HEK293 (cell line): ENCODE measurements around the gene SRRM2.

Source experiments
- CTCF ChIA-PET: fragments of 350-600 bp; formaldehyde crosslinking; extraction: SDS; loops from one replicate; lab custom pipeline; 2021; ENCODE audit warnings: antibody characterized with exemption; lab: Yijun Ruan, JAX
- POLR2A ChIA-PET: fragments of 300-600 bp; formaldehyde crosslinking; extraction: SDS; loops from one replicate; lab custom pipeline; 2020; ENCODE audit warnings: antibody characterized with exemption, inconsistent platforms; lab: Yijun Ruan, JAX
- H3K27ac ChIP-seq: fragments of 200-500 bp; sonication (Bioruptor generic); 2 replicates; pipeline ENCODE4 v1.5.1; 2014; ENCODE audit warnings: low read depth, low read length, control low read depth, inconsistent platforms; ENCODE audit errors: extremely low read depth
- H3K36me3 ChIP-seq, 2 experiments: fragments of 200-500 bp in 1 of 2; sonication (Bioruptor generic) in 1 of 2; 1 replicate in 1 of 2; 2 replicates in 1 of 2; pipeline ENCODE4 v1.5.1; 2014 to 2017; ENCODE audit warnings: inconsistent platforms in 2 of 2, low read length in 2 of 2; ENCODE audit not compliant: control insufficient read depth in 2 of 2, insufficient read depth in 1 of 2
- H3K4me1 ChIP-seq: fragments of 200-500 bp; sonication (Bioruptor generic); 2 replicates; pipeline ENCODE4 v1.5.1; 2014; ENCODE audit warnings: mild to moderate bottlenecking, low read length, inconsistent platforms; ENCODE audit not compliant: control insufficient read depth, insufficient read depth
- H3K4me3 ChIP-seq: 2 replicates; pipeline ENCODE4 v1.5.1; 2011; ENCODE audit warnings: low read depth, mild to moderate bottlenecking, control low read depth, low read length, moderate library complexity
- H3K9me3 ChIP-seq: fragments of 200-500 bp; sonication (Bioruptor generic); 2 replicates; pipeline ENCODE4 v1.5.1; 2014; ENCODE audit warnings: low read depth, low read length, inconsistent platforms; ENCODE audit not compliant: control insufficient read depth, insufficient read depth
- GLIS2 ChIP-seq: fragments of 450-650 bp; formaldehyde crosslinking; IDR thresholded peaks from 2 replicates; pipeline ENCODE4 v1.5.1; 2016; ENCODE audit warnings: missing biosample characterization, missing genetic modification characterization
- HOXC10 ChIP-seq: sonication (generic); formaldehyde crosslinking; IDR thresholded peaks from 2 replicates; pipeline ENCODE4 v1.8.1; 2023; ENCODE audit warnings: mild to moderate bottlenecking, missing genetic modification reagents
- IKZF3 ChIP-seq: fragments of 450-650 bp; IDR thresholded peaks from 2 replicates; pipeline ENCODE4 v1.5.0; 2018; ENCODE audit warnings: missing biosample characterization, mild to moderate bottlenecking, missing genetic modification characterization, moderate library complexity
- PBX3 ChIP-seq: sonication (generic); formaldehyde crosslinking; IDR thresholded peaks from 2 replicates; pipeline ENCODE4 v1.8.1; 2022; ENCODE audit warnings: mild to moderate bottlenecking, moderate library complexity, missing genetic modification reagents
- SETDB1 ChIP-seq: IDR thresholded peaks from one replicate; pipeline ENCODE4 v1.6.1; 2017; ENCODE audit warnings: mild to moderate bottlenecking, low read length, moderate library complexity, mixed read lengths; ENCODE audit not compliant: insufficient read length
- YY1 ChIP-seq: fragments of 450-650 bp; formaldehyde crosslinking; IDR thresholded peaks from 2 replicates; pipeline ENCODE4 v1.5.1; 2018; ENCODE audit warnings: missing biosample characterization, missing genetic modification characterization
- ZFP41 ChIP-seq: fragments of 450-650 bp; formaldehyde crosslinking; IDR thresholded peaks from 2 replicates; pipeline ENCODE4 v1.5.1; 2016; ENCODE audit warnings: missing biosample characterization, missing genetic modification characterization, borderline replicate concordance
- ZFP69B ChIP-seq: fragments of 450-650 bp; formaldehyde crosslinking; IDR thresholded peaks from 2 replicates; pipeline ENCODE4 v1.5.1; 2016; ENCODE audit warnings: missing biosample characterization, missing genetic modification characterization
- ZNF138 ChIP-seq: fragments of 450-650 bp; formaldehyde crosslinking; IDR thresholded peaks from 2 replicates; pipeline ENCODE4 v1.5.1; 2016; ENCODE audit warnings: missing biosample characterization, missing genetic modification characterization, borderline replicate concordance
- ZNF157 ChIP-seq: fragments of 450-650 bp; formaldehyde crosslinking; IDR thresholded peaks from 2 replicates; pipeline ENCODE4 v1.5.1; 2016; ENCODE audit warnings: missing biosample characterization, missing genetic modification characterization
- ZNF174 ChIP-seq: fragments of 450-650 bp; formaldehyde crosslinking; IDR thresholded peaks from 2 replicates; pipeline ENCODE4 v1.5.0; 2017; ENCODE audit warnings: missing biosample characterization, mild to moderate bottlenecking, missing genetic modification characterization
- ZNF2 ChIP-seq: fragments of 450-650 bp; formaldehyde crosslinking; IDR thresholded peaks from 2 replicates; pipeline ENCODE4 v1.5.1; 2016; ENCODE audit warnings: missing biosample characterization, missing genetic modification characterization
- ZNF223 ChIP-seq: fragments of 450-650 bp; formaldehyde crosslinking; IDR thresholded peaks from 2 replicates; pipeline ENCODE4 v1.5.1; 2016; ENCODE audit warnings: missing biosample characterization, missing genetic modification characterization
- ZNF426 ChIP-seq: fragments of 450-650 bp; formaldehyde crosslinking; IDR thresholded peaks from 2 replicates; pipeline ENCODE4 v1.5.1; 2017; ENCODE audit warnings: missing biosample characterization, missing genetic modification characterization, mild to moderate bottlenecking, inconsistent platforms, moderate library complexity
- ZNF433 ChIP-seq: fragments of 450-650 bp; formaldehyde crosslinking; IDR thresholded peaks from 2 replicates; pipeline ENCODE4 v1.5.1; 2016; ENCODE audit warnings: missing biosample characterization, missing genetic modification characterization, low read depth
- ZNF513 ChIP-seq: fragments of 450-650 bp; IDR thresholded peaks from 2 replicates; pipeline ENCODE4 v1.5.1; 2018; ENCODE audit warnings: missing biosample characterization, missing genetic modification characterization
- ZNF610 ChIP-seq: fragments of 450-650 bp; formaldehyde crosslinking; IDR thresholded peaks from 2 replicates; pipeline ENCODE4 v1.5.1; 2016; ENCODE audit warnings: missing biosample characterization, missing genetic modification characterization, borderline replicate concordance
- ZNF658 ChIP-seq: fragments of 450-650 bp; formaldehyde crosslinking; IDR thresholded peaks from 2 replicates; pipeline ENCODE4; 2016; ENCODE audit warnings: missing biosample characterization, missing genetic modification characterization
- ZNF704 ChIP-seq: fragments of 450-650 bp; formaldehyde crosslinking; IDR thresholded peaks from 2 replicates; pipeline ENCODE4 v1.5.1; 2016; ENCODE audit warnings: missing biosample characterization, missing genetic modification characterization
- ZNF747 ChIP-seq: fragments of 450-650 bp; formaldehyde crosslinking; IDR thresholded peaks from 2 replicates; pipeline ENCODE4 v1.5.1; 2016; ENCODE audit warnings: missing biosample characterization, missing genetic modification characterization
- TF ChIP-seq, protein P1 (sequence below): fragments of 450-650 bp; formaldehyde crosslinking; IDR thresholded peaks from 2 replicates; pipeline ENCODE4 v1.5.1; 2017; ENCODE audit warnings: missing biosample characterization, missing genetic modification characterization
- TF ChIP-seq, protein P2 (sequence below): fragments of 450-650 bp; formaldehyde crosslinking; conservative IDR thresholded peaks from 2 replicates; pipeline ENCODE4 v1.5.1; 2016; ENCODE audit warnings: low read depth, missing biosample characterization, missing genetic modification characterization

Gene SRRM2

GRCh38 chr16:2702871-2703745 lies 49.3 kb upstream of the SRRM2 start:
- ChIA-PET CTCF (interaction anchor here (1.3 kb wide), 1 partner anchor 12 kb away, joined by 3 read pairs; no protein-coding TSS in a partner anchor), POLR2A (interaction anchor here (0.6 kb wide), 1 partner anchor 69 kb away, joined by 4 read pairs; no protein-coding TSS in a partner anchor)
- TF ChIP-seq GLIS2 (tag by site-specific recombination) (no peak), ZNF658 (tag by site-specific recombination) (no peak), SETDB1 (no peak), ZNF157 (tag by site-specific recombination) (no peak)
- TF ChIP-seq, protein P1, sequence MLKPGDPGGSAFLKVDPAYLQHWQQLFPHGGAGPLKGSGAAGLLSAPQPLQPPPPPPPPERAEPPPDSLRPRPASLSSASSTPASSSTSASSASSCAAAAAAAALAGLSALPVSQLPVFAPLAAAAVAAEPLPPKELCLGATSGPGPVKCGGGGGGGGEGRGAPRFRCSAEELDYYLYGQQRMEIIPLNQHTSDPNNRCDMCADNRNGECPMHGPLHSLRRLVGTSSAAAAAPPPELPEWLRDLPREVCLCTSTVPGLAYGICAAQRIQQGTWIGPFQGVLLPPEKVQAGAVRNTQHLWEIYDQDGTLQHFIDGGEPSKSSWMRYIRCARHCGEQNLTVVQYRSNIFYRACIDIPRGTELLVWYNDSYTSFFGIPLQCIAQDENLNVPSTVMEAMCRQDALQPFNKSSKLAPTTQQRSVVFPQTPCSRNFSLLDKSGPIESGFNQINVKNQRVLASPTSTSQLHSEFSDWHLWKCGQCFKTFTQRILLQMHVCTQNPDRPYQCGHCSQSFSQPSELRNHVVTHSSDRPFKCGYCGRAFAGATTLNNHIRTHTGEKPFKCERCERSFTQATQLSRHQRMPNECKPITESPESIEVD (tag by site-specific recombination): no peak
- TF ChIP-seq, protein P2, sequence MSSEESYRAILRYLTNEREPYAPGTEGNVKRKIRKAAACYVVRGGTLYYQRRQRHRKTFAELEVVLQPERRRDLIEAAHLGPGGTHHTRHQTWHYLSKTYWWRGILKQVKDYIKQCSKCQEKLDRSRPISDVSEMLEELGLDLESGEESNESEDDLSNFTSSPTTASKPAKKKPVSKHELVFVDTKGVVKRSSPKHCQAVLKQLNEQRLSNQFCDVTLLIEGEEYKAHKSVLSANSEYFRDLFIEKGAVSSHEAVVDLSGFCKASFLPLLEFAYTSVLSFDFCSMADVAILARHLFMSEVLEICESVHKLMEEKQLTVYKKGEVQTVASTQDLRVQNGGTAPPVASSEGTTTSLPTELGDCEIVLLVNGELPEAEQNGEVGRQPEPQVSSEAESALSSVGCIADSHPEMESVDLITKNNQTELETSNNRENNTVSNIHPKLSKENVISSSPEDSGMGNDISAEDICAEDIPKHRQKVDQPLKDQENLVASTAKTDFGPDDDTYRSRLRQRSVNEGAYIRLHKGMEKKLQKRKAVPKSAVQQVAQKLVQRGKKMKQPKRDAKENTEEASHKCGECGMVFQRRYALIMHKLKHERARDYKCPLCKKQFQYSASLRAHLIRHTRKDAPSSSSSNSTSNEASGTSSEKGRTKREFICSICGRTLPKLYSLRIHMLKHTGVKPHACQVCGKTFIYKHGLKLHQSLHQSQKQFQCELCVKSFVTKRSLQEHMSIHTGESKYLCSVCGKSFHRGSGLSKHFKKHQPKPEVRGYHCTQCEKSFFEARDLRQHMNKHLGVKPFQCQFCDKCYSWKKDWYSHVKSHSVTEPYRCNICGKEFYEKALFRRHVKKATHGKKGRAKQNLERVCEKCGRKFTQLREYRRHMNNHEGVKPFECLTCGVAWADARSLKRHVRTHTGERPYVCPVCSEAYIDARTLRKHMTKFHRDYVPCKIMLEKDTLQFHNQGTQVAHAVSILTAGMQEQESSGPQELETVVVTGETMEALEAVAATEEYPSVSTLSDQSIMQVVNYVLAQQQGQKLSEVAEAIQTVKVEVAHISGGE (tag by site-specific recombination): no peak
- H3K9me3 ChIP-seq: no peaks in the 10 kb centered on the region
- H3K4me1 ChIP-seq: no peaks in the 10 kb centered on the region
- H3K36me3 ChIP-seq: peaks cover 0 to 89% of the 10 kb centered on the region in 2 experiments; a peak in 1 of 3 replicates
- no peak overlapping the region for H3K4me3 ChIP-seq
- no peak overlapping the region for H3K27ac ChIP-seq

DNA sequence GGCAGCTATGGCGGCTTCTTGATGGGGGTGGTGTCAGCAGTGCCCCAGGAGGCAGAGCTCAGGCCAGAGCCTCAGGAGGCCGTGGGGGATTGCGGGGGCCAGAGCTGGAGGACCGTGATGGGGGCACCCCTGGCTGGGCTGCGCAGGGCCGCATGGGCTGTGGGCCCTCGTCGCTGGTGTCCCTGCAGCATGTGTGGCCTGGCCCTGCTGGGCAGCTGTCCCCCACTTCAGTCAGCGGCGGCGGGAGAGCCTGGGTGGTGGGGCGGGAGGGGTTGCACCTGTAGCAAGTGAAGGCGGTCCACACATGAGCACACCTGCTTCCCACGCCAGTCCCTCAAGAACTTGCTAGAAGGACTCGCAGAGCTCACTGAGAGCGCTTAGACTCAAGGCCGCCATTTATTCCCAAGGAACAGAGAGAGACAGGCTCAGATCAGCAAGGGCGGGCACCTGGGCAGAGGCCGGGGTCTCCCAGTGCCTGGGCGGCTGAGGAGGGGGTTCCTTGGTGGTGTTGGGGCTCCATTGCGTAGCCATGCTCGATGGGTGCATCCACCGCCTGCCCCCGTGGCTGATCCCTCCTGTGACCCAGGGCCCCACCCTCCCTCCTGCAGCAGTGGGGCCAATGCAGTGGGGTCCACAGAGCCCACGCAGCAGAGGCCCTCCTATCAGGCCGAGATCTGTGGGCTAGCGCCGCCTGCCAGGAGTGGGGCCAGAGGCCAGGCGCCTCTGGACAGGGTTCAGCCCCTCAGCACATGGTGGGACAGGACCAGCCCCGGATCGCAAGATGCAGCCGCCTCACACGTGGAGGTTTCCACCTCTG lies 48.1 kb upstream of the SRRM2 start:
- Histone ChIP-seq H3K9me3 (no peaks in the 10 kb centered on the region), H3K4me3 (no peak overlapping the region), H3K4me1 (no peaks in the 10 kb centered on the region)
- CTCF ChIA-PET: interaction anchor here (1.3 kb wide), 1 partner anchor 14 kb away, joined by 3 read pairs; no protein-coding TSS in a partner anchor
- TF ChIP-seq YY1 (tag by site-specific recombination) (no peak), ZNF426 (tag by site-specific recombination) (no peak), PBX3 (CRISPR knock-in tag) (no peak), ZNF138 (tag by site-specific recombination) (no peak), ZNF223 (tag by site-specific recombination) (no peak), ZNF747 (no peak), ZNF433 (no peak), ZNF174 (tag by site-specific recombination) (no peak), ZNF704 (tag by site-specific recombination) (no peak), IKZF3 (no peak), ZNF2 (tag by site-specific recombination) (no peak), ZFP69B (tag by site-specific recombination) (no peak), ZNF610 (tag by site-specific recombination) (no peak), HOXC10 (CRISPR knock-in tag) (no peak), ZNF513 (tag by site-specific recombination) (no peak), ZFP41 (no peak)
- TF ChIP-seq, all 188 proteins: peak for 0
- peaks cover 0 to 87% of the 10 kb centered on the region in 2 experiments; a peak in 1 of 3 replicates for H3K36me3 ChIP-seq
- no peak overlapping the region for H3K27ac ChIP-seq
- POLR2A ChIA-PET: no interaction called here
